CD4-positive, alpha-beta T cell treated with Interleukin-4 for 1 hour (primary cell): ENCODE data around the gene CILP2.

Experiments used
- DNase-seq, 2 donors: peaks; one replicate each; pipeline ENCODE4 v3.0.0-alpha.2; 2020 to 2022

The CILP2 gene

GRCh38 chr19:19568802-19569756, 31.0 kb downstream of the CILP2 start:
- DNase-seq: no peak

- no peak for DNase-seq
Measured at GRCh38 chr19:19570571-19570970, 32.5 kb downstream of the CILP2 start.

- DNase-seq: no peak
Measured at GRCh38 chr19:19571071-19571786, 33.2 kb downstream of the CILP2 start.

- no peak for DNase-seq
Measured at GRCh38 chr19:19575411-19575810, 37.3 kb downstream of the CILP2 start.

GRCh38 chr19:19578252-19578651, 40.2 kb downstream of the CILP2 start:
- DNase-seq: no peak

GRCh38 chr19:19579533-19580361, 41.7 kb downstream of the CILP2 start:
- no peak for DNase-seq

GRCh38 chr19:19580418-19580817, 42.4 kb downstream of the CILP2 start:
- DNase-seq: no peak

GRCh38 chr19:19581391-19581790, 43.3 kb downstream of the CILP2 start:
- DNase-seq: no peak

GRCh38 chr19:19582471-19582870, 44.4 kb downstream of the CILP2 start:
- no peak for DNase-seq

- no peak for DNase-seq
Measured at GRCh38 chr19:19584356-19584755, 46.3 kb downstream of the CILP2 start.

GRCh38 chr19:19587771-19588170, 49.7 kb downstream of the CILP2 start:
- DNase-seq: no peak

- DNase-seq: no peak
Measured at GRCh38 chr19:19588546-19588945, 50.5 kb downstream of the CILP2 start.

- peak; percentile 80 to 85 for DNase-seq
Measured at GRCh38 chr19:19591133-19591825, 53.2 kb downstream of the CILP2 start.

- no peak for DNase-seq
Measured at GRCh38 chr19:19592690-19593089, 54.6 kb downstream of the CILP2 start.

GRCh38 chr19:19594381-19594780, 56.3 kb downstream of the CILP2 start:
- no peak for DNase-seq

- DNase-seq: no peak
Measured at GRCh38 chr19:19595171-19595701, 57.2 kb downstream of the CILP2 start.
